Measurements from ENCODE around the gene YPEL1.

The YPEL1 gene, protein sequence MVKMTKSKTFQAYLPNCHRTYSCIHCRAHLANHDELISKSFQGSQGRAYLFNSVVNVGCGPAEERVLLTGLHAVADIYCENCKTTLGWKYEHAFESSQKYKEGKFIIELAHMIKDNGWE

DNA sequence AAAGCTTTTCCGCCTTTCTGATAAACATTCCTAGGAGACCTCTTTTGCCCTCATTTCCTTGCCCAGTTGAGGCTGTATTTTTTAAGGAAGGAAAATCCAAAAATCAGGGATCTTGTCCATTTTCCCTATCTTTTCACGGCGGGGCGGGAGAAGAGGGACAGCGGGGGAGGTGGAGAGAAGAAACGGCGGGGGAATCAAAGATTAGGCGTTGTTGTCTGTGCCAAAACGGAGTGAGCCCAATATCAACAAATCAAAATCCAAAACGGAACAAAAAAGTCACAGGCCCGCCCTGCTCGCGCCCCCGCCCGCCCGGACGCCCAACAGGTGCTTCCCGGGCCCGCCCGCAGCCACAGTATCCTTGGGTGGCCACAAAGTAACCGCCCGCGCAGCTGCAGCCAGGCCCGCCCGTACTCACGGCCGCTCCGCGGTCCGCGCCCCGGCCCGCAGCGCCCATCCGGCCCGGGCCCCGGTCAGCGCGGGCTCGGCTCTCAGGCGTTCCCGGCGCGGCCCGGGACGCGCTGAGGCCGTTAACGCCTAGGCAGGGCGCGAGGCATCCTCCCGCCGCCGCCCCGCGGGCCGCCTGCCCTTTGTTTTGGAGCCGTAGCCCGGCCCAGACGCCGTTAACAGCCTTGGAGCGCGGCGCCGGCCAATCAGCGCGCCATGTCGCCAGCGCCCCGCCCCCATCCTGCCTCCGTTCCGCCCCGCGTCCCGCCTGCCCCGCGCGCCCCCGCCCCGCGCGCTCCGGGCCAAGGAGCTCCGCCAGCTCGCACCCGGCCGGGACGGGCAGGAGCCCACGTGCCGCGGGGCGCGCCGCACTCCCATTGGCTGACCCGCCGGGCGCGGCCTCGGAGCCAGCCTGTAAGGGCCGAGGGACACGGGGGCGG, at the start of gene YPEL1:
YPEL1 (minus strand) TSS at position 595 of the 884 bp plus-strand sequence. CDS start 25,050 bp downstream, outside the sequence.
- H3K4me1 Mint-ChIP-seq, result peaks cover 31 to 51% of the 10 kb centered on the region in 2 donors
- H3K4me3 Mint-ChIP-seq, result peak within 1 kb of the TSS; percentile 90 to 92
- no peaks in the 10 kb centered on the region for H3K27me3 Mint-ChIP-seq
- no peaks in the 10 kb centered on the region for H3K9me3 Mint-ChIP-seq
- H3K36me3 Mint-ChIP-seq, result no peaks in the 10 kb centered on the region
- peak; percentile 95 for DNase-seq
- H3K27ac Mint-ChIP-seq, result peak within 1 kb of the TSS; percentile 94
- peak; percentile 93 for ATAC-seq (replicated peaks)

DNA sequence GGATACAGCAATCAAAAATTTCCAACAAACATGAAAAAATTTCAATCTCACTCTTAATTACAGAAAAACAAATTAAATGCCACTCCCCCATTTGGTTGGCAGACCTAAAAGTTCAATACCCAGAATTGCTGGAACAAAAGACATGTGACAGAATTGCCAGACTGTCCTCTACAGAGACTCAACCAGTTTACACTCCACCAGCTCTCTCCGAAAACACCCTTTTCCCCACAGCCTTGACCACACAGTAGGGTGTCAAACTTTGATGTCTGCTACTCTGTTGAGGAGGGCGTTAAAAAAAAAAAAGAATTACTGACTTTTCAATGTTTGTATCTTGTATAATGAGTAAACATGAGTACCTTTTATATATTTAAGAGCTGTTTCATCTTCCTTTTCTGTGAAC, 44.7 kb upstream of the YPEL1 start:
- peaks cover 15 to 19% of the 10 kb centered on the region in 2 donors for H3K4me1 Mint-ChIP-seq
- H3K27ac Mint-ChIP-seq, result no peak overlapping the region
- H3K9me3 Mint-ChIP-seq, result no peaks in the 10 kb centered on the region
- H3K36me3 Mint-ChIP-seq, result peaks cover 37 to 50% of the 10 kb centered on the region in 2 donors
- no peaks in the 10 kb centered on the region for H3K27me3 Mint-ChIP-seq
- ATAC-seq (replicated peaks) (no peak), DNase-seq (no peak)
- H3K4me3 Mint-ChIP-seq, result no peak overlapping the region

DNA sequence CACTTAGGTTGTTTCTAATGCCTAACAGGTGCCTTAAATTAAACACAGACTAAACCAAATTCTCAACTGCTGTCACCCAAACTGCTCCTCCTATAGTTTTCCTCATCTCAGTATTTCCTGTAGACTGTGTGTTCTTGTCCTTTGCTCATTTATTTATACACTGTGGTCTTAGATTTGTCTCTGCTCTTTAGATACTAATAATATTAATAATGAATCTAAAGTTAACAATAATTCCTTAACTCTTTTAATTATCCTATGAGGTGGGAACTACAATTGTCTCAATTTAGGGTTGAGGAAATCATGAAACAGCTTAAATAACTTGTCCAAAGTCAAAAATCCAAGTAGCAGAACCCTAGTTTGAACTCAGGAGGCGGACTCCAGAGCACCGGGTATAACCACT, 43.9 kb upstream of the YPEL1 start:
- ATAC-seq (replicated peaks) (no peak), DNase-seq (no peak)
- Mint-ChIP-seq H3K9me3 (no peaks in the 10 kb centered on the region), H3K4me1 (peaks cover 15 to 19% of the 10 kb centered on the region in 2 donors), H3K27me3 (no peaks in the 10 kb centered on the region), H3K36me3 (peaks cover 31 to 41% of the 10 kb centered on the region in 2 donors), H3K27ac (no peak overlapping the region), H3K4me3 (no peak overlapping the region)

DNA sequence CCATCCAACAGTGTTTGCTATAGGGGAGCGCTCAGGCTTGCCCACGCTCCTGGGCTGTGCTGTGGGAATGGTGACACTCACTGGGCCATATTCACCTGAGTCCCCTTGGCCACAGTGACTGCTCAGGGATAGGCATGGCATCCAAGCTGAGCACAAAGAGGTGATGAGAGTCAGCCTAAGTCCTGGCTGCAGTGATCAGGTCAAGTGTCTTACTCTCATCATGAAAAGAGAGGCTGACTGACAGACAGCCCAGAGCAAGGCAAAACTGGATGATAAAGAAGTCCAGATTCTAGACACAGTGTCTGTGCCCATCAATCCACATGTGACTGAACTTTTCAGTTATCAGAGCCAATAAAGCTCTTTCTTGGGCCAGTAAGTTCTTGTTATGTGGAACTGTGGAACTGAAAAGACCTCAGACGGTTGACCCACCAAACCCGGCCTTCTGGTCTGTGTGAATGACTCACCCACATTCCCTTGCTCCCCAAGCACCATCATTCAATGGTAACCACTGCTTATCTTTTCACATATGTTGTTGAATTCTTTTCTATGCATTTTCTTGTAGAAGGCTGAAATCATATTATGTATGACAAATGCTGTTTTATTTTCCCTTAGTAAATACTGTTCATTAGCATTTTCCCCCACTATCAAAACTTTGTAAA, 43.2 kb upstream of the YPEL1 start:
- Mint-ChIP-seq H3K36me3 (peaks cover 31 to 36% of the 10 kb centered on the region in 2 donors), H3K27me3 (no peaks in the 10 kb centered on the region), H3K27ac (no peak overlapping the region), H3K9me3 (no peaks in the 10 kb centered on the region), H3K4me3 (no peak overlapping the region), H3K4me1 (peaks cover 13 to 19% of the 10 kb centered on the region in 2 donors)
- ATAC-seq (replicated peaks) (no peak), DNase-seq (no peak)

DNA sequence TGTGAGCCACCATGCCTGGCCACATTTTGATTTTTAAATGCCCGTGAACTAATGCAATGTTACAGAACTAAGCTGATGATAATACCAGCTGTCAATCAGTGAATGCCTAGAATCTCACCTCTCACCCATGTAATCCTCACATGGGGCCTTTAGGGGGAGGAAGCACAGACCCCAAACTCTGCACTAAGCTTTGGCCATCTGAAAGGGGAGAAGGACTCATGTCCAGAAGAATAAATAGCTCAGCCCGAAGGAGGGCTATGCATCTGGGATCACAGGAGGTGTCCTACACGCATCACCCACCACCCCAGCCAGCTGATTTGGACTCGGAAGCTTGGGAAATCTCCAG, 36.0 kb upstream of the YPEL1 start:
- Mint-ChIP-seq H3K27ac (no peak overlapping the region), H3K4me3 (no peak overlapping the region), H3K27me3 (no peaks in the 10 kb centered on the region), H3K9me3 (no peaks in the 10 kb centered on the region), H3K4me1 (peaks cover 6 to 10% of the 10 kb centered on the region in 2 donors), H3K36me3 (peaks cover 48 to 49% of the 10 kb centered on the region in 2 donors)
- no peak for DNase-seq
- no peak for ATAC-seq (replicated peaks)

DNA sequence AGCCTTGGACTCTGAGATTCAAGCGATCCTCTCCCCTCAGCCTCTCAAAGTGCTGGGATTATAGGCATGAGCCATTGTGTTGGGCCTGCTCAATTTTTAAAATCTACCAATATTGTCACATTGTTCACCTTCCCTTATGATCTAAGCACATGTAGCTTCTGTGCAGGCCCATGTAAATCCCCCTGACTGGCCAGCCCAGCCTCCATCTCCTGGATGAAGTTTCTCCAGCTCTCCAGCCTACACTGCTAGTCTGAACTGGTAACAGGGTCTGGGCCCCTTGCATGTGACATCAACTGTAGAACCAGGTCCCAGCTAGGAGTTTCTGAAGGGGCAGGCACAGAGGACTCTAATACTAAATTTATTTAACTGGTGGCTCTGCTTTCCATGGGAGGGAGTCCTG, 32.8 kb upstream of the YPEL1 start:
- H3K27me3 Mint-ChIP-seq, result no peaks in the 10 kb centered on the region
- DNase-seq (no peak), ATAC-seq (replicated peaks) (no peak)
- no peaks in the 10 kb centered on the region for H3K9me3 Mint-ChIP-seq
- peak overlapping the region; percentile 84 for H3K27ac Mint-ChIP-seq
- no peak overlapping the region for H3K4me3 Mint-ChIP-seq
- H3K4me1 Mint-ChIP-seq, result peaks cover 13 to 26% of the 10 kb centered on the region in 2 donors
- H3K36me3 Mint-ChIP-seq, result peaks cover 60 to 68% of the 10 kb centered on the region in 2 donors

DNA sequence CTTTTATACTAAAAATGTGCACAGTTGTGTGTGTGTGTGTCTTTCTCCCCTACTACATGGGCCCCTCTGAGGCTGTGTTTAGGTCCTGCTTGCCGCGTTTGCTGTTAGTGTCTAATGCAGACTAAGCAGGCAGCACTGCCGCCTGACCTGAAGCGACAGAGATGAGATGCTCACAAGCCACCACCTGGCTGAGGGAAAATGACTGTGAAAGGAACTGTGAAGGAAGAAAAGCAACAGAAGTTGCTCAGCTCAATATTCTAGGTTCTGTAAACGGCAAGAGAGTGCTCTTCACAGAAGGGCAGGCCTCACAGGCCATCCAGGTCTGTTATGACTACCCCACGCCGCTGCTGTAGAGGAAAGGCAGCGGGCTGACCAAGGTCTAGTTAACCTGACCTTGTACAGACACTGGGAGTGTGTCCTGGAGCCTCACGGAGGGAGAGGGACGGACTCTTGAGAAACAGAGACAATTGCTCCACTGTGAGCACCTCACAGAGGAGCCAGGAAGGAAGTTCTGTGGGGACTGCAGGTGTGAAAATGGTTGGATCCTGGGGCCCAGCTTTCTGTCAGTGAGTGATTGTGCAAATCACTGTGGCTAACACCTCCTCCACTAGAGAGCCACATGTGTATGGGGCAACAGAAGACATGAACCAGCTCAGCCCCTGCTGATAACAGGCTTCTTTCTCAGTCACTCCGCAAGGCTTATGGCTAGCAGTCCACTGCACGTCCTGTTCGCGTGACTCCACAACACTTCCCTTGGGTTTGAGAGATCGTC, 31.3 kb upstream of the YPEL1 start:
- Mint-ChIP-seq H3K4me1 (peaks cover 18 to 30% of the 10 kb centered on the region in 2 donors), H3K9me3 (no peaks in the 10 kb centered on the region), H3K27ac (peak overlapping the region; percentile 74), H3K36me3 (peaks cover 49 to 66% of the 10 kb centered on the region in 2 donors), H3K27me3 (no peaks in the 10 kb centered on the region), H3K4me3 (no peak overlapping the region)
- DNase-seq, result no peak
- ATAC-seq (replicated peaks), result no peak

DNA sequence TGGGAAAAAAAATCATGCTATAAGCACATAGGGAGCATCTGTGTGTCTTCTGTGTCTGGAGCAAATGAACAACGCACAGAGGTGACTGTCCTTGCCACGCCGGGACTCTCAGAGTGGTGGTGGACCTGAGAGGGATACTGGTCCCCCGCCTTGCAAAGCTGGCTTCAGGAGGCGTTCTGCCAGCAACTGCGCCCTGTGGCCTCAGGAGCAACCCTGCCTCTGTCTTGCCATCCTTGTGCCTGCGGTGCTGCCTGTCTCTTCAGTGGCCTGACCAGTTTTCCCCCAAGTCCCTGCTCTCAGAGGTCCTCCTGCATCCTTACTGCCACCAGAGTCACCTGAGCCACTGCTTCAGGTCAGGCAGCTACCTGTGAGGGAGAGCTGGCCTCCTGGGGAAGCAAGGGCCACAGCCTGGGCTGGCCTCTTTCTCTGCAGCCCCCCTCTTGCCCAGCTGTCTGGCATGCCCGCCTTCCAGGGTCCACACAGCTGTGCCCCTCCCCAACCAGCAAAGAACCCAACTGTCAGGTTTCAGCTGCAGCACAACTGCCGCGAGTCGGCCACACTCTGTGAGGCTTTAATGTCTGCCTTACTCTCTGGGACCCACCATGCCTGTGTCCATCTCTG, 30.4 kb upstream of the YPEL1 start:
- ATAC-seq (replicated peaks) (no peak), DNase-seq (no peak)
- Mint-ChIP-seq H3K9me3 (no peaks in the 10 kb centered on the region), H3K27me3 (no peaks in the 10 kb centered on the region), H3K27ac (no peak overlapping the region), H3K36me3 (peaks cover 42 to 59% of the 10 kb centered on the region in 2 donors), H3K4me1 (peaks cover 18 to 30% of the 10 kb centered on the region in 2 donors), H3K4me3 (no peak overlapping the region)

DNA sequence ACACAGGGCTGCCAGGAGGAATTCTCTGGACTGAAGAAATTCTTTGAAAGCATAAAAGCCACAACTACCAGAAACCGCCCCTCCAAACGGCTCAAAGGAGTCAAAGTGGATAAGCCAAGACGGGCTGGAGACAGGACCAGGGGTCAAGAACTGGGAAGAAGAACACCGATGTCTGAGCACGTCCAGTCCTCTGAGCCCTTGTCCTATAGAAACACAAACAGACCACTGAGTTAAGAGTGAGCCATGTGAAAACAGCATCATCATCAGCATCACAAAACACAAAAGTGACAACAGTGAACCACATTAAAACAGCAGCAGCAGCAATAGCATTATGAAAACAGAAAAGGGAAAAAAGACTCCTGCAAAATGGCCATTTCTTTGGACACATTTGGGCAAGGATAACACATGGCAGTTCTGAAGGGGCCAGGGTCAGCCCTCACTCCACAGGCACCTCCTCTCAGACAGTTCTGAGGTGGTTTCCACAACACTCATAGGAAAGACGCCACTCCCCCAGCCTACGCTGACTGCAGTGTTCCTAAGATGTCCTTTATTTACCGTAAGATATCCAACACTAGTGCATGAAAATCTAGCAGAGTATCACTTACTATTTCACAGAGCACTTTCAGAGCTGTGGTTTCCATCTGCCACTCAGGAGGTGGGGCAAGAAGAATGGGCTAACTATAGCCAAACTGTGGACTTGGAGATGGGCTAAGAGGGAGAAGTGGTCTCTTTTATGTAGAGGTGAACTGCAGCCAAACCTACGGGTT, 28.6 kb upstream of the YPEL1 start:
- no peak for DNase-seq
- no peak for ATAC-seq (replicated peaks)
- Mint-ChIP-seq H3K4me1 (peaks cover 18 to 30% of the 10 kb centered on the region in 2 donors), H3K27ac (no peak overlapping the region), H3K9me3 (no peaks in the 10 kb centered on the region), H3K4me3 (no peak overlapping the region), H3K27me3 (no peaks in the 10 kb centered on the region), H3K36me3 (peaks cover 41 to 59% of the 10 kb centered on the region in 2 donors)

DNA sequence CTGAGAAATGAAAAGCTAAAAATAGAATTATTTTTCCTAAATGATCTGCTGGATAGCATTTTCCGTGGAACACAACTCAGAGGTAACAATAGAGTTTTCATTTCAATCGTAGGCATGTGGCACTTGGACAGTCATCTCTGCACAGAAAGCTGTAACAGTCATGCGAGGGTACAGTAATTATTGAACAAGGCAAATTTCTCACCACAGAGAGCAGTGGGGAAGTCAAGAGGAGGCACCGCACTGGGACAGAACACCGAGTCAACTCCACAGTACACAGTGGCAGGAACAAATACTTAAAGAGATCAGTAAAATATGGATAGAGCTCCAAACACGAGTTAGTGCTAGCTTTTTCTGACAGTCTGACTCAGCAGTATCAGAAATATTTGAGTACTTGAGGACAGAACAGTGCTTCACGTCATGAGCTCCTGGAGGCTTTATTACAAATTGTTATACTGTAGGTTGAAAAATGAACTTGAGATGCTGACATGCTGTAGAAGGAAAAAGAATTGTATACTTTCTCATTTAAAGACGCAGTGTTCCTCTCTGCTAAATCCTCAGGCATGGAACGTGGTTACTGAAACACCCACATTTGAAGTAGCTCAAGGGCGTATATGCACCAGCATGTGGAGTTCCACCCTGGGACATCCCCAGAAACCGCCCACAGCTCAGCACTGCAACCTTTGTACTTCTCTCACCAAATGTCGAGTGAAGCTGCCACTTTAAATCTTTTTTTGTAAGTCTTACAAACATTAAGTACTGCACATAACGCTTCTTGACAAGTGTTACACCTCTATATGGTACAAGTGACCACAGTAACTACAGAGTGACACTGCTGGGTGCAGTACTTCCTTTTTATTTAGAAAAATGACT, 27.4 kb upstream of the YPEL1 start:
- no peaks in the 10 kb centered on the region for H3K27me3 Mint-ChIP-seq
- H3K27ac Mint-ChIP-seq, result no peak overlapping the region
- DNase-seq (peak; percentile 31), ATAC-seq (replicated peaks) (peak; percentile 85 to 86)
- H3K36me3 Mint-ChIP-seq, result peaks cover 41 to 64% of the 10 kb centered on the region in 2 donors
- H3K9me3 Mint-ChIP-seq, result no peaks in the 10 kb centered on the region
- no peak overlapping the region for H3K4me3 Mint-ChIP-seq
- H3K4me1 Mint-ChIP-seq, result peaks cover 16 to 30% of the 10 kb centered on the region in 2 donors

DNA sequence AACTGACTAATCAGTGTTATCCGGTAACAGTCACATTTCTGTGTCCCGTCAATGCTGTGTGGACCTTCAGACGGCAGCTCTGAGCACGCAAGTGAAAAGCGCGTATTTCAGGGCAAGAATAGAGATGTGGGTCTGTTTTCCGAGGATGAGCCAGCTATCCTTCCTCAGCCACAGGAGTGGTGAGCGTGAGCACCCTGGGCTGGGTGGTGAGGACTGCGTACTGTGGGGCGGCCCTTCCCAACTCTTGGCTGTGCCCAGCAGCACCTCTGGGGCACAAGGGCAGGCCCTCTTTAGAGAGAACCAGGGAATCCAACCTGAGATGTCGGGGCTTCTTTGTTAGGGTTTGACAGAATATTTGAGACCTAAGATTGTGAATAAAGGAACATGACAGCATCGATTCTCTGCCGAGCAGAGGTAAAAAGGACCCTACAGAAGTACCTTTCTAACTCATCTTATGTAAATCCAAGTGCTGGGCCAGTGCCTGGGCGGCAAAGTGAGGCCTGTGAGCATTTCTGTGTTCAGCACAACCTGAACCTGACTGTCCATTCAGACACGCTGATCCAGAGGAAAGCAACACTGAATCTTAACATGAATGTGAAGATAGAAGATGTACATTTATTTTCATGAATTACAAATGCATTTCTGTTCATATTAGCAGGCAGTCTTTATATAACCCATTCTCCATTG, 26.5 kb upstream of the YPEL1 start:
- H3K4me1 Mint-ChIP-seq, result peaks cover 18 to 36% of the 10 kb centered on the region in 2 donors
- H3K27me3 Mint-ChIP-seq, result no peaks in the 10 kb centered on the region
- no peak for ATAC-seq (replicated peaks)
- peaks cover 40 to 60% of the 10 kb centered on the region in 2 donors for H3K36me3 Mint-ChIP-seq
- H3K4me3 Mint-ChIP-seq, result no peak overlapping the region
- no peak for DNase-seq
- H3K27ac Mint-ChIP-seq, result no peak overlapping the region
- H3K9me3 Mint-ChIP-seq, result no peaks in the 10 kb centered on the region

DNA sequence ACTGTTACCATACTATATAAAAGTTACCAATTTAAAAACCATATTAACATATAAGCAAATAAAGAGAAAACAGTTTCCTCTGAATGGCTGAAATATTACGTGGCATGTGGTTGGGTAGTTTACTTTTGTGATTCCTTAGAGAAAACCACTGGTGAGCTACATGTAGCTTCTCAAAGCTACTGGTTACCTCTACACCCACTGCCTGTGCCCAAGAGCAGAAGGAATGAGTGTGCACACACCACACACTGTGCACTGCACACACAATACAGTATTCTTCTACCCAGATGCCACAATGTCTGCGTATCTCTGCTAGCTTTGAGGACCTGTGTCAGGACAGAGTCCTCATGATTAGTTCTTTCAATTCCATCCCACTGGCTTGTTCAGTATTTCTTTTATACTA, 25.5 kb upstream of the YPEL1 start:
- H3K4me3 Mint-ChIP-seq, result no peak overlapping the region
- H3K27me3 Mint-ChIP-seq, result no peaks in the 10 kb centered on the region
- no peak for ATAC-seq (replicated peaks)
- peaks cover 38 to 57% of the 10 kb centered on the region in 2 donors for H3K36me3 Mint-ChIP-seq
- H3K27ac Mint-ChIP-seq, result no peak overlapping the region
- H3K4me1 Mint-ChIP-seq, result peaks cover 21 to 47% of the 10 kb centered on the region in 2 donors
- no peaks in the 10 kb centered on the region for H3K9me3 Mint-ChIP-seq
- no peak for DNase-seq
